Bronchial epithelial cell (primary cell): ENCODE measurements around the gene TRPT1. TPM values are rescaled to one million over a fixed set of nuclear protein-coding genes. Genes with fewer than 3 reads are reported as not detected.
"Not testable (repeated sequence)": the region's sequence is repeated elsewhere in the genome, so short reads cannot be mapped to it uniquely, and the experiment has no call there.

Experiments used
- DNase-seq: peaks from one replicate; pipeline ENCODE4 v3.0.0-alpha.2; 2010; ENCODE audit warnings: low read depth
- FAIRE-seq: peaks from 2 replicates; lab custom pipeline; 2011; peaks lifted over from hg19 to GRCh38; lab: Jason Lieb, UNC
- H3K27me3 ChIP-seq: 2 replicates; pipeline ENCODE4 v1.5.1; 2011; ENCODE audit warnings: low read length; ENCODE audit not compliant: control insufficient read depth, insufficient read depth
- H3K36me3 ChIP-seq: 2 replicates; pipeline ENCODE4 v1.5.1; 2011; ENCODE audit warnings: low read length; ENCODE audit not compliant: control insufficient read depth, insufficient read depth
- H3K4me3 ChIP-seq: 2 replicates; pipeline ENCODE4 v1.5.1; 2011; ENCODE audit warnings: mild to moderate bottlenecking, low read depth, low read length, control low read depth
- total RNA-seq: library from RNA; depleted of rRNA; stranded (reverse); fragments of >200 nt; gene quantifications from 2 replicates; pipeline ENCODE4 v1.2.1, GENCODE V29; 2014
- TF ChIP-seq, protein P1 (sequence below): IDR thresholded peaks from 2 replicates; pipeline ENCODE4 v1.5.1; 2011; ENCODE audit warnings: mild to moderate bottlenecking, moderate library complexity, low read length, control low read depth, inconsistent platforms; ENCODE audit not compliant: insufficient read depth, severe bottlenecking

TRPT1 gene
- total RNA-seq, 1 donor from 2014 or later: 24.5 TPM

DNA sequence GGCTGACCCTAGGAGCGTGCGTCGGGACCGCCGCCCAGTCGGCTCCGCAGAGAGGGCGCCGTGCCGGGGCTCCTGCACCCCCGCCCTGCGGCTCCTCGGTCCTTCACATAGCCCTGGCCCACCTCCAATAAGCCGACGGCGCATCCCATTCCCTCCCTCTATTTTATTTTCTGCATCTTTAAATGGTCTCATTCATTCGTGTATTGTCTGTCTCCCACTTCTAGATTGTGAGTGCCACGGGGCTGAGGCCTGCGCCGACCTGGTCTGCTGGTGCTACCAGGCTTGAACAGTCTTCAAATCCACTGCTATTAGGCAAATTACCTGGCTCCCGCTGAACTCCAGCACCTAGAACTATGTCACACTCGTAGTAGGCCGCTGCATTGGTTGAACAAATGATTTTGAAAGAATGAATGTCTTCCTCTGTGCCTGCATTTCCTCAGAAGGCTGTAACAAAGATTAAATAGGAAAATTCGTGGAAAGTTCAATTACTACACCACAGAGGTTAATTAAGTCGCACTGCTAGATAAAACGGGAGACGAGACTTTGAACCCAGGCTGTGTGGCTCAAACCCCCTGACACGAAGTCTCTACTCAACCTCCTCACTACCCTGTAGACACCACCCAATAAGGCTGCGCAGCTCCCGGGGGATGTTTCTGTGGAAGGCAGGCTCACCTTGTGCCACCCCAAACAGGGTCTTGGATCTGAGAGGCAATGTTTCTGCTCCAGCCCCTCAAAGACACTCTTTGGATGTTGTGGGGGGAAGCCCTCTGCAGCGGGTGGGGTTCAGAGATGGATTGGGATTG is 21.9 kb upstream of the TRPT1 start:
- no peak for DNase-seq
- FAIRE-seq: no peak
- H3K4me3 ChIP-seq: peak overlapping the region; percentile 50
- TF ChIP-seq, protein P1, sequence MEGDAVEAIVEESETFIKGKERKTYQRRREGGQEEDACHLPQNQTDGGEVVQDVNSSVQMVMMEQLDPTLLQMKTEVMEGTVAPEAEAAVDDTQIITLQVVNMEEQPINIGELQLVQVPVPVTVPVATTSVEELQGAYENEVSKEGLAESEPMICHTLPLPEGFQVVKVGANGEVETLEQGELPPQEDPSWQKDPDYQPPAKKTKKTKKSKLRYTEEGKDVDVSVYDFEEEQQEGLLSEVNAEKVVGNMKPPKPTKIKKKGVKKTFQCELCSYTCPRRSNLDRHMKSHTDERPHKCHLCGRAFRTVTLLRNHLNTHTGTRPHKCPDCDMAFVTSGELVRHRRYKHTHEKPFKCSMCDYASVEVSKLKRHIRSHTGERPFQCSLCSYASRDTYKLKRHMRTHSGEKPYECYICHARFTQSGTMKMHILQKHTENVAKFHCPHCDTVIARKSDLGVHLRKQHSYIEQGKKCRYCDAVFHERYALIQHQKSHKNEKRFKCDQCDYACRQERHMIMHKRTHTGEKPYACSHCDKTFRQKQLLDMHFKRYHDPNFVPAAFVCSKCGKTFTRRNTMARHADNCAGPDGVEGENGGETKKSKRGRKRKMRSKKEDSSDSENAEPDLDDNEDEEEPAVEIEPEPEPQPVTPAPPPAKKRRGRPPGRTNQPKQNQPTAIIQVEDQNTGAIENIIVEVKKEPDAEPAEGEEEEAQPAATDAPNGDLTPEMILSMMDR: no peak
- peaks cover 11% of the 10 kb centered on the region for H3K36me3 ChIP-seq
- H3K27me3 ChIP-seq: no peaks in the 10 kb centered on the region

DNA sequence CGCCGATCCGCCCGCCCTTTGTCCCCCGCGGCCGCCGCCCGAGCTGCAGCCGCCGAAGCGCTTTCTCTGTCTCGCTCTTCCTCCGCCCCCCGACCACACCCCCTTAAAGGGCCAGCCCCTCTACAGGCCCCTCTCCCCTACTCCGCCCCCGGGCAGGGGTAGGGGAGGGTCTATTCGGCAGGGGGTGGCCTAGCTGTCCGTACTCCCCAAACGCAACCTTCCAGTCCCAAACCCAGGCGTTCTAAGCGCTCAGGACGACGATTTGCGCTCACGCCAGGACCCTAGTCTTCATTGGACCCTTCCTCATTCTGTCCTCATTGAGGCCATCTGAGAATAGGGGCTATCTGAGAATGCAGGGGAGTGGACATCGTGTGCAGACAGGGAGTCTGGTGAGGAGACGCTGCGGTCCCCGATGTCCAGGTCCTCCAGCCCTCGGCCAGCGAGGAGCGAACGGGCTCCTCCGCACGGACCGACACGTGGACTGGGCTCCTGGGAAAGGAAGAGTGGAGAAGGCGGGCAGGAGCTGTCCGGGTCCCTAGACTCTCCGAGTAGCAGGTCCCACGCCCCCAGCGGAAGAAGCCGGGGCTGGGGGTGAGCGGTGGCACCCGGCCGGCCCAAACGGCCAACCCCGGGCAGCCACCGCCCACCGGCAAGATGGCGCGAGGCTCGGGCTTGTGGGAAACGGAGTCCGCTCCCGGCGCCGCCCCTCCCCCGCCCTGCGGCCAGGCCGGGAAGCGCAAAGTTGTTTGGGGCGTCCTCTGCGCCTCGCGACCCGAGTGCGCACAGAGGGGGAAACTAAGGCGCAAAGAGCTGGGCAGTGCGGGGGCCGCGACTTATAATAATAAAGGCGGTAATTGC is 21.1 kb upstream of the TRPT1 start, which contains the start of gene PPP1R14B:
PPP1R14B (minus strand) TSS at position 73 of the 858 bp plus-strand sequence. CDS start 270 bp downstream, outside the sequence.
- peak; percentile 69 for DNase-seq
- Histone ChIP-seq H3K36me3 (peaks cover 11% of the 10 kb centered on the region), H3K4me3 (peak within 1 kb of the TSS; percentile 99), H3K27me3 (no peaks in the 10 kb centered on the region)
- FAIRE-seq: no peak
- TF ChIP-seq, protein P1: peak; percentile 21

DNA sequence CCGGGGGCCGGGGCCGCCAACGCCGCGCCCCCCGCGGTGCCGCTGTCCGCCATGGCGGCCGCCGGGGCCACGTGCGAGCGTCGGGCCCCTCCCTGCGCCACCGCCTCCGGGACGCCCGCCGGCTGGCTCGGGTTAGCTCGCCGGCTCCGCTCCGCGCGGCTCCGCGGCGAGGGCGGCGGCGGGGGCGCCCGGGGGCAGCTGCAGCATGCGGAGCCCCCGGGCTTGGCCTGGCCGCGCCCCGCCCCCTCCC is 20.6 kb upstream of the TRPT1 start:
- not testable (repeated sequence) for H3K27me3 ChIP-seq, FAIRE-seq, DNase-seq

DNA sequence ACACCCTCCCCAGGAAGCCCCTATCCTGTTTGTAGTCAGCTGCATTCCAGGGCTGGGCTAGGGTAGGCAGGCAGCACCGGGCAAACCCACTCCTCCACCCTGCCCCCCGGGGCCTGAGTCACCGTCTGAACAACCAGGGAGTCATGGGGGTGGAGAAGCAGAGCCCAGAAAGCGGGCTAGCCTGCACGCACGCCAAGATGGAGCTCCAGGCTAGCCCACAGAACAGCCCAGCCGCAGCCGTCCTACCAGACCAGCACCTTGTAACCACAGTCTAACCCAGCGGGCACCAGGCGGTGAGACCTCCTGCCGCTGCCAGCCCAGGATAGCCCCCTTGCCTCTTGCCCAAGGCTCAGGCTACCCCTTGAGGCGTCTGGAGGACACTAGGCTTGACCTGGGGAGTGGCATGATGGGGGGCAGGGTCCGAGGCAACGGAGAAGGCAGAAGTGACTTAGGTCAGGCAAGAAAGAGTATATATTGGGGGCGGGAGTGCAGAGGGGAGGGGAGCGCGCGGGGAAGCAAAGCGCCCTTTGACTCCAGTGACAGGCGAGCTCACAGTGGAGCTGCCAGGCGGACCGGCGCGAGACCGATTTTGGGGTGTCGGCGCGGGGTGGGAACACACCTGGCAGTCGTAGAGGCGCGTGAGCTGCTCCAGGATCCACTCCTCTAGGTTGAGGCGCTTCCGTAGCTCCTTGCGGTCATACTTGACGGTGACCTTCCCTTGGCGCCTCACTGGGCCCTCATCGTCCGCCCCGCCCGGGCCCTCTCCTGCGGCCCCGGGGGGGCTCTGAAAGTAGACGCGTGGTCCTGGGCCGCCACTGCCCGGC is 20.0 kb upstream of the TRPT1 start:
- DNase-seq (peak; percentile 93), FAIRE-seq (no peak)
- Histone ChIP-seq H3K4me3 (peak overlapping the region; percentile 99), H3K27me3 (no peaks in the 10 kb centered on the region), H3K36me3 (peaks cover 11% of the 10 kb centered on the region)
- TF ChIP-seq, protein P1: no peak

More for the DNA sequence above, 20.6 kb upstream of the TRPT1 start:
- H3K4me3 ChIP-seq: peak overlapping the region; percentile 99
- peaks cover 11% of the 10 kb centered on the region for H3K36me3 ChIP-seq

DNA sequence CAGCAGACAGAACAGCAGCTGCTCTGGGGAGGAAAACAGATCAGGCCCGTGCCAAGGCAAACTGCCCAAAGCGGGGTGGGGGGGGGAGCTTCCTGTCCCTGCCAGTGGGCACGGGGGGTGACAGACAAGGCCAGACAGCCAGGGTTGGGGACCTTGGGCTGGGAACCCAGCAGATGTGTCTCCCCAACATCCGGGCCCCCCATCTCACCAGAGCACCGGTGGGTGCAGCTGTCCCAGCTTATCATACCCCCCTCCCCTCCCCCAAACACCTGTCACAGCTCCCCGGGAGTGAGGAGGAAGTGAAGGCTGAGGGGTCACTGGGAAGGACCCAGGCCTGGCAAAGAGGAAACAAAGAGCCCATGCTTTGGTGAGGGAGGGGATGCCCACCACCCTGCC is 19.4 kb upstream of the TRPT1 start:
- TF ChIP-seq, protein P1: no peak
- H3K4me3 ChIP-seq: peak overlapping the region; percentile 99
- H3K27me3 ChIP-seq: no peaks in the 10 kb centered on the region
- FAIRE-seq (no peak), DNase-seq (no peak)
- H3K36me3 ChIP-seq: peaks cover 11% of the 10 kb centered on the region

DNA sequence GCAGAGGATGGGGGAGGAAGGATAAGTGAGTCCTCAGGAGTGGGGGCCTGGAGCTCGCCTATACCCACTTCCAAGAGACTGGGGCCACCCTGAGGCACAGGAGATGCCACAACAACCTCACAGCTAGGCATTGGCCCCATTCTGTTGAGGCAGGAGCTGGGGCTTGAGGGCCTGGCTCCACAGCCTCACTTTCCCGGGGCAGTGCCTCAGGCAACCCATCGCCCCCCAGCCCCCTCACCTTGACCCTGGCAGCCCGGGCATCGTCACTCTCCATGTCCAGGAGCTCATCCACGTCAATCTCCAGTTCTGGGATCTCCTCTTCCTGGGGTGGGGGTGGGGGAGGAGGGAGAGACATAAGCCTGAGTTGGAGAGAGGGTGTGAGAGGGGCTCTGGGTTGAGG is 19.0 kb upstream of the TRPT1 start:
- FAIRE-seq (no peak), DNase-seq (no peak)
- TF ChIP-seq, protein P1: no peak
- Histone ChIP-seq H3K36me3 (peaks cover 11% of the 10 kb centered on the region), H3K27me3 (no peaks in the 10 kb centered on the region), H3K4me3 (peak overlapping the region; percentile 99)
